K562 (cell line): ENCODE results near the gene RSBN1L. TPM values are rescaled to one million over a fixed set of nuclear protein-coding genes. Genes with fewer than 3 reads are reported as not detected.

ENCODE experiments used
- ARID1B ChIP-seq: fragments of 450-650 bp; IDR thresholded peaks from 2 replicates; pipeline ENCODE4 v1.6.1; 2016; ENCODE audit warnings: antibody characterized with exemption, mild to moderate bottlenecking, inconsistent platforms
- BRF2 ChIP-seq: IDR thresholded peaks from 3 replicates; pipeline ENCODE4 v1.6.1; 2011; ENCODE audit warnings: borderline replicate concordance, mild to moderate bottlenecking; ENCODE audit not compliant: insufficient read length, insufficient read depth
- ELK1 ChIP-seq: sonication (generic); formaldehyde crosslinking; IDR thresholded peaks from 2 replicates; pipeline ENCODE4 v1.8.1; 2022; ENCODE audit warnings: missing genetic modification reagents
- HBP1 ChIP-seq: fragments of 450-650 bp; formaldehyde crosslinking; IDR thresholded peaks from 2 replicates; pipeline ENCODE4 v1.4.0; 2022; ENCODE audit warnings: missing genetic modification characterization
- HEY1 ChIP-seq: fragments of 250-450 bp; sonication (Bioruptor Pico); IDR thresholded peaks from 2 replicates; pipeline ENCODE4 v1.5.0; 2020; ENCODE audit warnings: mild to moderate bottlenecking, moderate library complexity, borderline replicate concordance
- HIVEP1 ChIP-seq: fragments of 250-450 bp; sonication (Bioruptor Pico); IDR thresholded peaks from 2 replicates; pipeline ENCODE4 v1.4.0; 2020; ENCODE audit warnings: mild to moderate bottlenecking
- KAT7 ChIP-seq: sonication (generic); formaldehyde crosslinking; IDR thresholded peaks from 2 replicates; pipeline ENCODE4 v1.8.0; 2022; ENCODE audit warnings: missing genetic modification reagents, mild to moderate bottlenecking, borderline replicate concordance
- MBD1 ChIP-seq: fragments of 250-450 bp; sonication (Bioruptor Pico); IDR thresholded peaks from 2 replicates; pipeline ENCODE4 v1.8.0; 2022; ENCODE audit warnings: inconsistent platforms
- MNT ChIP-seq, 2 experiments: fragments of 450-650 bp; conservative IDR thresholded peaks; 2 replicates each; pipeline ENCODE4 v1.6.1; 2017; ENCODE audit warnings: mild to moderate bottlenecking in 2 of 2, moderate library complexity in 2 of 2
- NFIX ChIP-seq: fragments of 250-450 bp; sonication (Bioruptor Pico); IDR thresholded peaks from 2 replicates; pipeline ENCODE4 v1.4.0; 2020; ENCODE audit warnings: low read depth, mild to moderate bottlenecking, moderate library complexity
- NFYB ChIP-seq: IDR thresholded peaks from 2 replicates; pipeline ENCODE4 v1.6.1; 2011; ENCODE audit warnings: mild to moderate bottlenecking, moderate library complexity; ENCODE audit not compliant: insufficient read length; ENCODE audit errors: extremely low read depth
- RFX1 ChIP-seq: fragments of 450-650 bp; IDR thresholded peaks from 2 replicates; pipeline ENCODE4 v1.6.1; 2016; ENCODE audit warnings: mild to moderate bottlenecking, moderate library complexity
- TBL1XR1 ChIP-seq, 2 experiments: IDR thresholded peaks; 2 replicates each; pipeline ENCODE4 v1.6.1; 2012; ENCODE audit warnings: improper control_type of control experiment in 2 of 2, low read length in 2 of 2, mild to moderate bottlenecking in 1 of 2
- TCF3 ChIP-seq: sonication (generic); formaldehyde crosslinking; IDR thresholded peaks from 2 replicates; pipeline ENCODE4 v1.4.0; 2020; ENCODE audit warnings: mild to moderate bottlenecking, missing genetic modification reagents
- TCFL5 ChIP-seq: fragments of 250-450 bp; sonication (Bioruptor Pico); conservative IDR thresholded peaks from 2 replicates; pipeline ENCODE4 v1.6.1; 2021; ENCODE audit warnings: mild to moderate bottlenecking, moderate library complexity, matching md5 sums
- THRAP3 ChIP-seq: fragments of 450-650 bp; IDR thresholded peaks from 2 replicates; pipeline ENCODE4 v1.6.1; 2016; ENCODE audit warnings: mild to moderate bottlenecking, inconsistent platforms, borderline replicate concordance
- ZBTB9 ChIP-seq: fragments of 450-650 bp; formaldehyde crosslinking; IDR thresholded peaks from 2 replicates; pipeline ENCODE4 v1.4.0; 2020; ENCODE audit warnings: mild to moderate bottlenecking, moderate library complexity
- polyA plus RNA-seq, 8 experiments: library from polyadenylated mRNA; depleted of rRNA in 4 of 8; stranded (reverse) in 5 of 8; unstranded in 3 of 8; fragments of >200 nt; fragmentation: Nextera tagmentation in 2 of 8; fragmentation: Illumina TruSeq in 1 of 8; extraction: Ambion mirVana in 2 of 8; extraction: Trizol in 1 of 8; gene quantifications; 2 replicates each; pipeline versions ENCODE4 v1.2.1 to v1.2.3, GENCODE V29; 2011 to 2014; ENCODE audit warnings: inconsistent platforms in 1 of 8, missing spikeins in 1 of 8
- total RNA-seq, 7 experiments: library from RNA; depleted of rRNA in 6 of 7; stranded (reverse); fragments of >200 nt in 6 of 7; fragmentation: Illumina TruSeq in 2 of 7; extraction: Trizol in 2 of 7; gene quantifications; 2 replicates each; pipeline versions ENCODE4 v1.2.1 to v1.2.3, GENCODE V29; 2011 to 2021; ENCODE audit warnings: low replicate concordance in 1 of 7

RSBN1L gene
- total and polyA plus RNA-seq, 9 of the 15 experiments (the other 6 are each of a cell fraction or from before 2014, with no cell fraction given): 6.2 to 35.2 (median 20.1) TPM

GRCh38 chr7:77798394-77799077, 102.3 kb downstream of the RSBN1L start, which contains the start of the genes PHTF2 and TMEM60 (continued):
- TF ChIP-seq MNT (conservative IDR thresholded peaks at IDR 0.05) (peak; percentile 36 to 41; a peak in 3 of 4 replicates), ZBTB9 (0 out of 2 replicates have a peak, but pooled peaks have one; percentile 49), TCF3 (CRISPR knock-in tag) (peak; percentile 50; the same call in 1 of the 2 replicates), HIVEP1 (no peak), NFYB (peak; percentile 95), BRF2 (no peak), THRAP3 (no peak), RFX1 (no peak), TBL1XR1 (IDR thresholded peaks at IDR 0.05; ENCODE audit: low read length in 2 of 2) (peak; percentile 22 to 53; a peak in 1 of 4 replicates), ELK1 (CRISPR knock-in tag) (no peak), MBD1 (CRISPR knock-in tag) (no peak), KAT7 (peak; percentile 92), HBP1 (CRISPR knock-in tag) (no peak), TCFL5 (CRISPR knock-in tag) (no peak), NFIX (CRISPR knock-in tag) (no peak), ARID1B (0 out of 2 replicates have a peak, but pooled peaks have one; percentile 6), HEY1 (CRISPR knock-in tag) (no peak)
